ENCODE data around the gene MAP3K20. TPM values are rescaled to one million over a fixed set of nuclear protein-coding genes. Genes with fewer than 3 reads are reported as not detected.

Gene MAP3K20
- total and polyA plus RNA-seq, 2 donors (not counting 3 experiments of a cell fraction or from before 2014, with no cell fraction given): 7.8 to 31.5 TPM

- FAIRE-seq: no peak
Measured at GRCh38 chr2:173141666-173142065, 66.0 kb downstream of the MAP3K20 start.

More at GRCh38 chr2:173141666-173142065, 66.0 kb downstream of the MAP3K20 start:
- no TSS peak for BruUV-seq (replicated peaks)
- Histone ChIP-seq H2AFZ (ENCODE audit: low read depth, low read length) (no peak overlapping the region), H3K9ac (replicated peaks; ENCODE audit: extremely low read depth, insufficient read depth, low read length) (no peak overlapping the region), H3K4me2 (ENCODE audit: insufficient read depth, low read length) (no peak overlapping the region), H3K27me3 (ENCODE audit: control insufficient read depth in 2 of 2, insufficient read depth in 2 of 2, low read length in 2 of 2) (no peaks in the 10 kb centered on the region), H3K36me3 (ENCODE audit: control insufficient read depth in 2 of 2, extremely low read depth in 1 of 2, insufficient read depth in 2 of 2, low read length in 2 of 2) (no peaks in the 10 kb centered on the region), H3K27ac (ENCODE audit: insufficient read depth, low read depth, low read length) (no peak overlapping the region), H3K9me1 (replicated peaks; ENCODE audit: control insufficient read depth, extremely low read depth, insufficient read depth, low read length) (no peaks in the 10 kb centered on the region), H3K79me2 (ENCODE audit: control insufficient read depth, insufficient read depth, low read length) (no peaks in the 10 kb centered on the region), H4K20me1 (replicated peaks; ENCODE audit: control insufficient read depth, extremely low read depth, insufficient read depth, low read length) (no peaks in the 10 kb centered on the region), H3K9me3 (replicated peaks; ENCODE audit: control insufficient read depth, insufficient read depth, low read length) (no peaks in the 10 kb centered on the region), H3K4me1 (ENCODE audit: control insufficient read depth, extremely low read depth, insufficient read depth, low read length) (peaks cover under 1% of the 10 kb centered on the region), H3K4me3 (replicated peaks in 1 of 3; ENCODE audit: insufficient read depth in 1 of 3, low read depth in 1 of 3, low read length in 3 of 3) (no peak overlapping the region)
- no peak for DNase-seq (ENCODE audit: low read depth, low spot score)
- POLR2A ChIA-PET: no interaction called here
- CTCF ChIA-PET: interaction anchor here (1.2 kb wide), 1 partner anchor 52 kb away, joined by 3 read pairs; no protein-coding TSS in a partner anchor
- dilution Hi-C loops (cut with MboI; ENCODE audit: extremely low pct_ligation_motif_present, low sequenced_read_pairs) (no loop called here), intact Hi-C loops (cut with micrococcal nuclease) (no loop called here)
- TF ChIP-seq POLR2A (IDR thresholded peaks at IDR 0.05; ENCODE audit: low read depth, low read length): no peak
- TF ChIP-seq, protein P1, sequence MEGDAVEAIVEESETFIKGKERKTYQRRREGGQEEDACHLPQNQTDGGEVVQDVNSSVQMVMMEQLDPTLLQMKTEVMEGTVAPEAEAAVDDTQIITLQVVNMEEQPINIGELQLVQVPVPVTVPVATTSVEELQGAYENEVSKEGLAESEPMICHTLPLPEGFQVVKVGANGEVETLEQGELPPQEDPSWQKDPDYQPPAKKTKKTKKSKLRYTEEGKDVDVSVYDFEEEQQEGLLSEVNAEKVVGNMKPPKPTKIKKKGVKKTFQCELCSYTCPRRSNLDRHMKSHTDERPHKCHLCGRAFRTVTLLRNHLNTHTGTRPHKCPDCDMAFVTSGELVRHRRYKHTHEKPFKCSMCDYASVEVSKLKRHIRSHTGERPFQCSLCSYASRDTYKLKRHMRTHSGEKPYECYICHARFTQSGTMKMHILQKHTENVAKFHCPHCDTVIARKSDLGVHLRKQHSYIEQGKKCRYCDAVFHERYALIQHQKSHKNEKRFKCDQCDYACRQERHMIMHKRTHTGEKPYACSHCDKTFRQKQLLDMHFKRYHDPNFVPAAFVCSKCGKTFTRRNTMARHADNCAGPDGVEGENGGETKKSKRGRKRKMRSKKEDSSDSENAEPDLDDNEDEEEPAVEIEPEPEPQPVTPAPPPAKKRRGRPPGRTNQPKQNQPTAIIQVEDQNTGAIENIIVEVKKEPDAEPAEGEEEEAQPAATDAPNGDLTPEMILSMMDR (IDR thresholded peaks at IDR 0.05; ENCODE audit: extremely low read depth in 1 of 2, insufficient read depth in 1 of 2, low read depth in 1 of 2, low read length in 2 of 2): no peak
- no peak for TF ChIP-seq MYC (IDR thresholded peaks at IDR 0.05; ENCODE audit: low read depth, low read length)
- TF ChIP-seq GATA2 (IDR thresholded peaks at IDR 0.05; ENCODE audit: insufficient read depth, insufficient read length, low read depth, low read length): no peak
- no peak for TF ChIP-seq MAX (IDR thresholded peaks at IDR 0.05; ENCODE audit: insufficient read depth, insufficient read length)
- TF ChIP-seq FOS (IDR thresholded peaks at IDR 0.05; ENCODE audit: borderline replicate concordance, insufficient read depth, low read length): no peak
- no peak for TF ChIP-seq JUN (IDR thresholded peaks at IDR 0.05; ENCODE audit: borderline replicate concordance, insufficient read depth, insufficient read length, low read depth)
- no peak for TF ChIP-seq POLR2AphosphoS5 (IDR thresholded peaks at IDR 0.05; ENCODE audit: insufficient read depth, low read depth, low read length)
- TF ChIP-seq EZH2 (IDR thresholded peaks at IDR 0.05; ENCODE audit: borderline replicate concordance, low read depth, low read length, severe bottlenecking): no peak
